Measurements from ENCODE around the gene RFWD3. TPM values are rescaled to one million over a fixed set of nuclear protein-coding genes. Genes with fewer than 3 reads are reported as not detected.

RFWD3 gene
- total RNA-seq, 1 donor from 2014 or later, result 29.1 TPM

GRCh38 chr16:74635303-74635702, 31.4 kb downstream of the RFWD3 start:
- DNase-seq (ENCODE audit: low read depth), result no peak
- TF ChIP-seq CTCF (conservative IDR thresholded peaks at IDR 0.05; ENCODE audit: low read depth, low read length), result no peak
- no peak overlapping the region for H3K4me3 ChIP-seq (ENCODE audit: low read depth, low read length)

- DNase-seq (ENCODE audit: low read depth), result no peak
- TF ChIP-seq CTCF (conservative IDR thresholded peaks at IDR 0.05; ENCODE audit: low read depth, low read length), result no peak
- H3K4me3 ChIP-seq (ENCODE audit: low read depth, low read length), result no peak overlapping the region
These were observed 33.0 kb downstream of the RFWD3 start for GRCh38 chr16:74633686-74634085.

- H3K4me3 ChIP-seq (ENCODE audit: low read depth, low read length), result no peak overlapping the region
- TF ChIP-seq CTCF (conservative IDR thresholded peaks at IDR 0.05; ENCODE audit: low read depth, low read length), result no peak
- DNase-seq (ENCODE audit: low read depth), result no peak
These were observed 39.0 kb downstream of the RFWD3 start for GRCh38 chr16:74627506-74628220.

- no peak for DNase-seq (ENCODE audit: low read depth)
- no peak for TF ChIP-seq CTCF (conservative IDR thresholded peaks at IDR 0.05; ENCODE audit: low read depth, low read length)
- no peak overlapping the region for H3K4me3 ChIP-seq (ENCODE audit: low read depth, low read length)
These were observed 39.8 kb downstream of the RFWD3 start for GRCh38 chr16:74626741-74627416.

- no peak overlapping the region for H3K4me3 ChIP-seq (ENCODE audit: low read depth, low read length)
- DNase-seq (ENCODE audit: low read depth), result peak; percentile 78
- no peak for TF ChIP-seq CTCF (conservative IDR thresholded peaks at IDR 0.05; ENCODE audit: low read depth, low read length)
These were observed 41.0 kb downstream of the RFWD3 start for GRCh38 chr16:74625500-74626350.

GRCh38 chr16:74623839-74624235, 42.8 kb downstream of the RFWD3 start:
- no peak for TF ChIP-seq CTCF (conservative IDR thresholded peaks at IDR 0.05; ENCODE audit: low read depth, low read length)
- no peak for DNase-seq (ENCODE audit: low read depth)
- H3K4me3 ChIP-seq (ENCODE audit: low read depth, low read length), result no peak overlapping the region
